ENCODE results near the gene PNN. TPM values are rescaled to one million over a fixed set of nuclear protein-coding genes. Genes with fewer than 3 reads are reported as not detected.
A peak's percentile ranks its signal among the peaks of the same experiment; 100 is the strongest.

Gene PNN
- total and polyA plus RNA-seq, 8 donors: 35.2 to 201 (median 173) TPM

DNA sequence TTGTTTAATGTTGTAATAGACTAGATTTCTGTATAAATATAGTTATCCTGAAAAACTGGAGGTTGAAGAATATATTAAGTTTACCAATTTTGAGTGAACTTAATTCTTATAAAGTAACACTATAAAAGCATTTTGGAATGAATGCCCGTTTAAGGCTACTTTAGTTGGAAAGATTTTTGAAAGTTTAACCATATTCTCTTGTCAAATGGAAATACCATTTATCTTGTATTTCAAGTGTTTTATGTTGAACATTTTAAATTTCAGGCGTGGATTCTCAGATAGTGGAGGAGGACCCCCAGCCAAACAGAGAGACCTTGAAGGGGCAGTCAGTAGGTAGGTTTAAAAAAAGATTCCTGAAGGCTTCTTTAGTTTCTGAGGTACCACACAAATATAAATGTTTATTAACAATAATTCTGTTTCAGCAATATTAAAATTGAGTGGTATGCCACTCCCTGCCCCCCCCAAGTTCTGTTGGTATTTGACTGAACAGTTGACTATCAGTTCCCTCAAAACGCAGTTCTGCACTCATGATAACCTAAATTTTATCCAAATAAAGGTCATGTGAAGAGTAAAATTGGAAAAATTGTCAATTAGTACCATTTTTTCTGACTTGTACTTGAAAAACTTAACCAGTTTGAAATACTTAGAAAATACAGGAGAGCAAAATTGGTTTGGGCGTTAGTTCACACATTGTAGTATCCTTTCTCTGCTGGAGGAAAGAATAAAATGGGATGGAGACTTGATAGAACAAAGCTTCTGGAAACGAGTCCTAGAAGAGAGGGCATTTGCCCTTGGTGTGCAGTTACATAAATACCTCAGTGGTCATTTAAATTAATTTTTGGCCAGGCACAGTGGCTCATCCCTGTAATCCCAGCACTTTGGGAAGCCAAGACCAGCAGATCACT lies 1.5 kb downstream of the PNN start:
- TF ChIP-seq, protein P1, sequence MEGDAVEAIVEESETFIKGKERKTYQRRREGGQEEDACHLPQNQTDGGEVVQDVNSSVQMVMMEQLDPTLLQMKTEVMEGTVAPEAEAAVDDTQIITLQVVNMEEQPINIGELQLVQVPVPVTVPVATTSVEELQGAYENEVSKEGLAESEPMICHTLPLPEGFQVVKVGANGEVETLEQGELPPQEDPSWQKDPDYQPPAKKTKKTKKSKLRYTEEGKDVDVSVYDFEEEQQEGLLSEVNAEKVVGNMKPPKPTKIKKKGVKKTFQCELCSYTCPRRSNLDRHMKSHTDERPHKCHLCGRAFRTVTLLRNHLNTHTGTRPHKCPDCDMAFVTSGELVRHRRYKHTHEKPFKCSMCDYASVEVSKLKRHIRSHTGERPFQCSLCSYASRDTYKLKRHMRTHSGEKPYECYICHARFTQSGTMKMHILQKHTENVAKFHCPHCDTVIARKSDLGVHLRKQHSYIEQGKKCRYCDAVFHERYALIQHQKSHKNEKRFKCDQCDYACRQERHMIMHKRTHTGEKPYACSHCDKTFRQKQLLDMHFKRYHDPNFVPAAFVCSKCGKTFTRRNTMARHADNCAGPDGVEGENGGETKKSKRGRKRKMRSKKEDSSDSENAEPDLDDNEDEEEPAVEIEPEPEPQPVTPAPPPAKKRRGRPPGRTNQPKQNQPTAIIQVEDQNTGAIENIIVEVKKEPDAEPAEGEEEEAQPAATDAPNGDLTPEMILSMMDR (IDR thresholded peaks at IDR 0.05): no peak
- Histone ChIP-seq H3K27me3 (no peaks in the 10 kb centered on the region), H3K9me3 (no peaks in the 10 kb centered on the region), H3K36me3 (peaks cover 4 to 53% of the 10 kb centered on the region in 2 donors), H3K27ac (peak overlapping the region in 1 of 2 donors; percentile 93), H3K4me3 (peak overlapping the region; percentile 91 to 100), H3K4me1 (peaks cover 0 to 29% of the 10 kb centered on the region in 2 donors)
- DNase-seq: no peak
- intact Hi-C loops (cut with DNase I): no loop called here
- ATAC-seq: no peak

DNA sequence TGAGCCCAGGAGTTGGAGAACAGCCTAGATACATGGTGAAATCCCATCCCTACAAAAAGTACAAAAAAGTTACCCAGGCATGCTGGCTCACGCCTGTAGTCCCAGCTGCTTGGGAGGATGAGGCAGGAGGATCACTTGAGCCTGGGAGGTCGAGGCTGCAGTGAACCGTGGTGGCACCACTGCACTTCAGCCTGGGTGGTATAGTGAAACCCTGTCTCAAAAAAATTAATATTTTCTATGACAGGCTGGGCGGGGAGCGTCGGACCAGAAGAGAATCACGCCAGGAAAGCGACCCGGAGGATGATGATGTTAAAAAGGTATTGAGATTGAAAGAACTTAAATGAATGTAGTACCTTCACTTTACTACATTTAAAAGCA lies 2.1 kb downstream of the PNN start:
- H3K36me3 ChIP-seq: peaks cover 4 to 58% of the 10 kb centered on the region in 2 donors
- no peak overlapping the region for H3K27ac ChIP-seq
- no peaks in the 10 kb centered on the region for H3K9me3 ChIP-seq
- intact Hi-C loops (cut with DNase I): no loop called here
- no peak for DNase-seq
- no peaks in the 10 kb centered on the region for H3K27me3 ChIP-seq
- no peak for ATAC-seq
- peaks cover 0 to 31% of the 10 kb centered on the region in 2 donors for H3K4me1 ChIP-seq
- TF ChIP-seq, protein P1 (IDR thresholded peaks at IDR 0.05): no peak
- no peak overlapping the region for H3K4me3 ChIP-seq

DNA sequence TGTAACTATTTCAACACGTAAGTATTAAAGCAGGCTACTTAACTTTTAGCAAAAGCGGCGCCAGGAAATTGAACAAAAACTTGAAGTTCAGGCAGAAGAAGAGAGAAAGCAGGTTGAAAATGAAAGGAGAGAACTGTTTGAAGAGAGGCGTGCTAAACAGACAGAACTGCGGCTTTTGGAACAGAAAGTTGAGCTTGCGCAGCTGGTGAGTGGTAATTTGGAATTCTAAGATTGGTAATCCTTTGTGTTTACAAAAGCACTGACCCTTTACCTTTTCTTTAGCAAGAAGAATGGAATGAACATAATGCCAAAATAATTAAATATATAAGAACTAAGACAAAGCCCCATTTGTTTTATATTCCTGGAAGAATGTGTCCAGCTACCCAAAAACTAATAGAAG lies 4.0 kb downstream of the PNN start:
- TF ChIP-seq, protein P1 (IDR thresholded peaks at IDR 0.05): no peak

DNA sequence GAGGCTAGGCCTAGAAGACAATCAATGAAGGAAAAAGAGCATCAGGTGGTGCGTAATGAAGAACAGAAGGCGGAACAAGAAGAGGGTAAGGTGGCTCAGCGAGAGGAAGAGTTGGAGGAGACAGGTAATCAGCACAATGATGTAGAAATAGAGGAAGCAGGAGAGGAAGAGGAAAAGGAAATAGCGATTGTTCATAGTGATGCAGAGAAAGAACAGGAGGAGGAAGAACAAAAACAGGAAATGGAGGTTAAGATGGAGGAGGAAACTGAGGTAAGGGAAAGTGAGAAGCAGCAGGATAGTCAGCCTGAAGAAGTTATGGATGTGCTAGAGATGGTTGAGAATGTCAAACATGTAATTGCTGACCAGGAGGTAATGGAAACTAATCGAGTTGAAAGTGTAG lies 5.5 kb downstream of the PNN start:
- no peaks in the 10 kb centered on the region for H3K27me3 ChIP-seq
- peak overlapping the region in 1 of 2 donors; percentile 35 for H3K27ac ChIP-seq
- H3K36me3 ChIP-seq: peaks cover 4 to 92% of the 10 kb centered on the region in 2 donors
- intact Hi-C loops (cut with DNase I): no loop called here
- TF ChIP-seq, protein P1 (IDR thresholded peaks at IDR 0.05): no peak
- no peak overlapping the region for H3K4me3 ChIP-seq
- DNase-seq (no peak), ATAC-seq (no peak)
- peaks cover 0 to 33% of the 10 kb centered on the region in 2 donors for H3K4me1 ChIP-seq
- H3K9me3 ChIP-seq: no peaks in the 10 kb centered on the region

More for the DNA sequence above, 4.0 kb downstream of the PNN start:
- Histone ChIP-seq H3K36me3 (peaks cover 4 to 77% of the 10 kb centered on the region in 2 donors), H3K27me3 (no peaks in the 10 kb centered on the region), H3K4me3 (no peak overlapping the region), H3K27ac (no peak overlapping the region), H3K9me3 (no peaks in the 10 kb centered on the region), H3K4me1 (peaks cover 0 to 36% of the 10 kb centered on the region in 2 donors)
- ATAC-seq (no peak), DNase-seq (no peak)
- intact Hi-C loops (cut with DNase I): no loop called here

DNA sequence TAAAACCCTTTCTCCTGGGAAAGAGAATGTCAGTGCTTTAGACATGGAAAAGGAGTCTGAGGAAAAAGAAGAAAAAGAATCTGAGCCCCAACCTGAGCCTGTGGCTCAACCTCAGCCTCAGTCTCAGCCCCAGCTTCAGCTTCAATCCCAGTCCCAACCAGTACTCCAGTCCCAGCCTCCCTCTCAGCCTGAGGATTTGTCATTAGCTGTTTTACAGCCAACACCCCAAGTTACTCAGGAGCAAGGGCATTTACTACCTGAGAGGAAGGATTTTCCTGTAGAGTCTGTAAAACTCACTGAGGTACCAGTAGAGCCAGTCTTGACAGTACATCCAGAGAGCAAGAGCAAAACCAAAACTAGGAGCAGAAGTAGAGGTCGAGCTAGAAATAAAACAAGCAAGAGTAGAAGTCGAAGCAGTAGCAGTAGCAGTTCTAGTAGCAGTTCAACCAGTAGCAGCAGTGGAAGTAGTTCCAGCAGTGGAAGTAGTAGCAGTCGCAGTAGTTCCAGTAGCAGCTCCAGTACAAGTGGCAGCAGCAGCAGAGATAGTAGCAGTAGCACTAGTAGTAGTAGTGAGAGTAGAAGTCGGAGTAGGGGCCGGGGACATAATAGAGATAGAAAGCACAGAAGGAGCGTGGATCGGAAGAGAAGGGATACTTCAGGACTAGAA lies 6.1 kb downstream of the PNN start:
- no peak for DNase-seq
- Histone ChIP-seq H3K4me3 (no peak overlapping the region), H3K27me3 (no peaks in the 10 kb centered on the region), H3K27ac (peak overlapping the region in 1 of 2 donors; percentile 35), H3K4me1 (peaks cover 0 to 27% of the 10 kb centered on the region in 2 donors), H3K9me3 (no peaks in the 10 kb centered on the region), H3K36me3 (peaks cover 4 to 98% of the 10 kb centered on the region in 2 donors)
- no peak for ATAC-seq
- TF ChIP-seq, protein P1 (IDR thresholded peaks at IDR 0.05): no peak
- intact Hi-C loops (cut with DNase I): no loop called here

All from left lung (tissue), 10 donors.